Activated naive CD8-positive, alpha-beta T cell (primary cell): ENCODE measurements around the gene LOC101059915.
"Not testable (repeated sequence)": the region's sequence is repeated elsewhere in the genome, so short reads cannot be mapped to it uniquely, and the experiment has no call there.

Experiments
- H3K27ac Mint-ChIP-seq: one replicate; pipeline ENCODE4 v1.8.0; 2021; ENCODE audit warnings: mixed read lengths
- H3K27me3 Mint-ChIP-seq: one replicate; pipeline ENCODE4 v1.8.0; 2021; ENCODE audit warnings: mixed read lengths
- H3K36me3 Mint-ChIP-seq: one replicate; pipeline ENCODE4 v1.8.0; 2021; ENCODE audit warnings: mixed read lengths
- H3K4me1 Mint-ChIP-seq: one replicate; pipeline ENCODE4 v1.8.0; 2021; ENCODE audit warnings: low read depth, mixed read lengths
- H3K4me3 Mint-ChIP-seq: one replicate; pipeline ENCODE4 v1.8.0; 2021; ENCODE audit warnings: mild to moderate bottlenecking, mixed read lengths
- H3K9me3 Mint-ChIP-seq: one replicate; pipeline ENCODE4 v1.8.0; 2021; ENCODE audit warnings: low read depth, mixed read lengths

Gene LOC101059915

GRCh38 chrX:71660562-71661416, 6.6 kb upstream of the LOC101059915 start:
- no peak overlapping the region for H3K4me3 Mint-ChIP-seq
- H3K27ac Mint-ChIP-seq = no peak overlapping the region

GRCh38 chrX:71661919-71662318, 5.4 kb upstream of the LOC101059915 start:
- Mint-ChIP-seq H3K36me3 (no peaks in the 10 kb centered on the region), H3K9me3 (no peaks in the 10 kb centered on the region), H3K27ac (no peak overlapping the region), H3K27me3 (no peaks in the 10 kb centered on the region), H3K4me1 (peaks cover 18% of the 10 kb centered on the region), H3K4me3 (no peak overlapping the region)

More at GRCh38 chrX:71660562-71661416, 6.6 kb upstream of the LOC101059915 start:
- no peaks in the 10 kb centered on the region for H3K9me3 Mint-ChIP-seq
- H3K4me1 Mint-ChIP-seq = peaks cover 18% of the 10 kb centered on the region
- no peaks in the 10 kb centered on the region for H3K36me3 Mint-ChIP-seq
- H3K27me3 Mint-ChIP-seq = no peaks in the 10 kb centered on the region

GRCh38 chrX:71662654-71663053, 4.7 kb upstream of the LOC101059915 start:
- Mint-ChIP-seq H3K27ac (peak overlapping the region; percentile 70), H3K4me3 (peak overlapping the region; percentile 63), H3K4me1 (peaks cover 15% of the 10 kb centered on the region)
- not testable (repeated sequence) for H3K27me3 Mint-ChIP-seq, H3K36me3 Mint-ChIP-seq, H3K9me3 Mint-ChIP-seq

- H3K9me3 Mint-ChIP-seq, H3K27me3 Mint-ChIP-seq, H3K36me3 Mint-ChIP-seq: not testable (repeated sequence)
- peaks cover 15% of the 10 kb centered on the region for H3K4me1 Mint-ChIP-seq
- peak overlapping the region; percentile 52 for H3K4me3 Mint-ChIP-seq
- H3K27ac Mint-ChIP-seq = peak overlapping the region; percentile 70
These were observed 4.1 kb upstream of the LOC101059915 start for GRCh38 chrX:71663238-71663637.

DNA sequence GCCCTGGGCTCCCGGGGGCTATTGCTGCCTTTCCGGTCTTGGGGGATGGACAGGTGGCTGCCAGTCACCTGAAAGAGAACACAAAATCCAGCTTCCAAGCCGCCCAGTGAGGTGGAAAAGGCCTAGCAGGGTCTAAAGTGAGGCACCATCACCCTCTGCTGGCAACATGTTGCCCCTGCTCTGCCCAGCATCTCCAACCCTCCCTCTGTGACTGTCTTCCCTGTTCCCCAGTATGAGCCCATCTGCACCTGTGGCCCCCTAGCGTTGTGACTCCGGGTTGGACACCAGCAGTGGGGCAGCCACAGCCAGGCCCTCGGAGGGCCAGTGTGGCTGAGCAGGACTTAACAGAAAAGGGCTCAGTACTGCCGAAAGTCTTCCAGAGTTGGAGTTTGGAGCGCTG, 3.1 kb upstream of the LOC101059915 start:
- H3K27me3 Mint-ChIP-seq, H3K36me3 Mint-ChIP-seq, H3K9me3 Mint-ChIP-seq, H3K4me3 Mint-ChIP-seq, H3K27ac Mint-ChIP-seq: not testable (repeated sequence)
- peaks cover 15% of the 10 kb centered on the region for H3K4me1 Mint-ChIP-seq

DNA sequence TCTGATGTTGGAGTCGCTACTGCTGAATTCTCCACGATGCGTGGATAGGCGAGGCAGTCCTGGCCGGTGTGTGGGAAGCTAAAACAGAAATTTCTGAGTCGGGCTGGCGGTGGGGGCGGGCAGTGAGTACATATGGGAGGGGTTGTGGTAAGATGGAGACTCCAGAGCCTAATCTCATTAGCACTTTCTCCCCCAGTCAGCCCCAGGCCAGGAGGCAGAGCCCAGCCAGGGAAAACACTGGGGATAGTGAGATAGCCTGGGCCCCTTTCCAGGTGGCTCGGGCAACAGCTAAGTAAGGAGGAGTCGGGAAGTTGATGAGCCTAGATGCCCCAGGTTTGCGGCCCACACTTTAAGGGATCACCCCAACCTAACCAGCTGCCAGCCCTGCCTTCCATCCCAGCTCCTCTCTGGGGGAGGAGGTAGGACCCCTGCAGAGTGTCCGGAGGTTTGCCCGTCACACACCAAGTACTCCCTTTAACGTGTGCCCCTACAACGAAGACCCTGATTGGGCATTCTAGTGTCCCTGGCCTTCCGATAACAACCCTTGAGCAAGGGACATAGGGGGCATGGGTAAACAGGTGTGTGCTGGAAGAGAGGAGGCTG, 2.4 kb upstream of the LOC101059915 start:
- H3K9me3 Mint-ChIP-seq = no peaks in the 10 kb centered on the region

GRCh38 chrX:71665747-71666146, 1.6 kb upstream of the LOC101059915 start:
- no peak overlapping the region for H3K27ac Mint-ChIP-seq
- no peaks in the 10 kb centered on the region for H3K9me3 Mint-ChIP-seq
- no peak overlapping the region for H3K4me3 Mint-ChIP-seq
- H3K27me3 Mint-ChIP-seq = no peaks in the 10 kb centered on the region
- peaks cover 22% of the 10 kb centered on the region for H3K4me1 Mint-ChIP-seq
- H3K36me3 Mint-ChIP-seq = no peaks in the 10 kb centered on the region

More for the DNA sequence above, 2.4 kb upstream of the LOC101059915 start:
- H3K4me1 Mint-ChIP-seq = peaks cover 16% of the 10 kb centered on the region
- H3K27ac Mint-ChIP-seq = no peak overlapping the region
- H3K27me3 Mint-ChIP-seq = no peaks in the 10 kb centered on the region
- H3K4me3 Mint-ChIP-seq = no peak overlapping the region
- no peaks in the 10 kb centered on the region for H3K36me3 Mint-ChIP-seq

DNA sequence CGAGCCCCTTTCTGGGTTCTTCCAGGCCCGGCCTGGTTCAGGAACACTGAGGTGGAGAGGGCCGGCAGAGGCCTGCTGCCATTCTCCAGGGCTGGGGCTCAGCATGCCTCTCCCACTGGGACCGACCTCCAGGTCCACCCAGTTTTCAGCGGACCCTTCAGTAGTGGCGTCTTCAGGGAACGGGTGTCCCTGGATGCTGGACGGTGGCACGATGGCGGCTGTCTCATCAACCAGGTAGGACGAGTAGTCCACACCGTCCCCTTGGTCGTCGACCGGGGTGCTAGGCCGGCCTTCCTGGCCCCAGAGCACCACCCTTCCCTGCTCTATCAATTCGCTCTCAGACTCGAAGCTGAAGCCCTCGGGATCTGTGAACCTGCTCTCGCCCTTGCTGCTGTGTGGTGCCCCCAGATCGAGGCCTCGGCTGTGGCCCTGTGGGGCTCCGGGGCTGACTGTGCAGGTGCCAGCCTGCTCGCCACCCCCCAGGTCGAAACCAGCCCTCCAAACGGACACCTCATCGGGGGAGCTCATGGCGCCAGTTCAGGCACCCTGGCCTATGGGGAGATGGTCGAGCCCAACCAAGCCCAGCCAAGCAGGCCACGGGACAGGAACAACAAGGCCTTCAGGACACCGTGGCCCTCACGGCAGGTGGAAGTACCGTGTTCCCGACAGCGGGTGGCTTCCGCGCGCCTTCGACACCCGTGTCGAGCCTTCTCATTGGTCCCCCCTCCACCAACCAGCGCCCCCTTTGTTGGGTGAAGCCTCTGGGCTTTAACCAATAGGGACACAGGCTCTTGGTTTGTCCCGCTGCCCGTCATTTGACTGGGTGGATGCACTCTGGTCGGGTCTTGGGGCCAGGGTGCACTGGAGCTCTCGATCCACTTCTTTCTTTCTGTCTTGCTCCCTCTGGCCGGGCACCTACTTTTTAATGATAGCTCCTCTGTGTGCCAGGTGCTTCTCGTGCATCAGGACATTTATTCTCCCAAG, 814 bp upstream of the LOC101059915 start:
- Mint-ChIP-seq H3K36me3 (no peaks in the 10 kb centered on the region), H3K27me3 (no peaks in the 10 kb centered on the region), H3K27ac (no peak overlapping the region), H3K4me1 (peaks cover 30% of the 10 kb centered on the region), H3K9me3 (no peaks in the 10 kb centered on the region), H3K4me3 (no peak overlapping the region)

DNA sequence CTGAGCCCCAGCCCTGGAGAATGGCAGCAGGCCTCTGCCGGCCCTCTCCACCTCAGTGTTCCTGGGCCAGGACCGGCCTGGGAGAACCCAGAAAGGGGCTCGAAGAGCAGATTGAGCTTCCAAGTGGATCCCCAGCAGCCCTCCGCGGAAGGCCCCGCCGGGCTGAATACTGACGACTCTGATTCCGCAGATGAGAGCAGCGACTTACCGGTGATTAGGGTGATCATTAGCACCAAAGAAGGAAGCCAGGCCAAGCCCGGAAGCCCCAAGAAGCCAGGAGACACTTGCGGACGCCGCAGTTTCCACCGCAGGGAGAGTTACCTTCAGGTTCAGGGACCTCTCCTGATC, 876 bp downstream of the LOC101059915 start:
- no peaks in the 10 kb centered on the region for H3K27me3 Mint-ChIP-seq
- no peaks in the 10 kb centered on the region for H3K9me3 Mint-ChIP-seq
- H3K36me3 Mint-ChIP-seq = no peaks in the 10 kb centered on the region
- peaks cover 27% of the 10 kb centered on the region for H3K4me1 Mint-ChIP-seq
- H3K4me3 Mint-ChIP-seq = no peak overlapping the region
- H3K27ac Mint-ChIP-seq = no peak overlapping the region

DNA sequence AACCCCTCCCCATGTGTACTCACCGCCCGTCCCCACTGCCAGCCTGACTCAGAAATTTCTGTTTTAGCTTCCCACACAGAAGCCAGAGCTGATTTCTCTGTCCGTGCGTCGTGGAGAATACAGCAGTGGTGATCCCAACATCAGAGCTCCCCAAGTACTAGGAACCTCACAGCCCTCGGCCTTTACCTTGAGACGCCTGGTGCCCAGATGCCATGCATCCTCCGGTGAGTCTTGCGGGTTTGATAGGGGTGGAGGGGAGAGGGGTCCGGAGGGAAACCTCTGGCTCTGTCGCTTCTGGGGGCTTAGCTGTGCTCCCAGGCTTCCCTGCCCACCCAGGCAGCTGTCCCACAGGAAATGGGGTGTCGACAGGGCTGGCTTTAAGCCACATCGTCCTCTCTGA, 2.1 kb downstream of the LOC101059915 start:
- Mint-ChIP-seq H3K4me3 (no peak overlapping the region), H3K4me1 (peaks cover 20% of the 10 kb centered on the region), H3K36me3 (no peaks in the 10 kb centered on the region), H3K27ac (no peak overlapping the region), H3K9me3 (no peaks in the 10 kb centered on the region), H3K27me3 (no peaks in the 10 kb centered on the region)

DNA sequence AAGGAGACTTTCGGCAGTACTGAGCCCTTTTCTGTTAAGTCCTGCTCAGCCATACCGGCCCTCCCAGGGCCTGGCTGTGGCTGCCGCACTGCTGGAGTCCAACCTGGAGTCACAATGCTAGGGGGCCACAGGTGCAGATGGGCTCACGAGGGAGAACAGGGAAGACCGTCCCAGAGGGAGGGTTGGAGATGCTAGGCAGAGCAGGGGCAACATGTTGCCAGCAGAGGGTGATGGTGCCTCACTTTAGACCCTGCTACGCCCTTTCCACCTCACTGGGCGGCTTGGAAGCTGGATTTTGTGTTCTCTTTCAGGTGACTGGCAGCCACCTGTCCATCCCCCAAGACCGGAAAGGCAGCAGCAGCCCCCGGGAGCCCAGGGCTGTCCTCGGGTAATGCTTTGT, 2.6 kb downstream of the LOC101059915 start:
- not testable (repeated sequence) for H3K4me3 Mint-ChIP-seq, H3K27ac Mint-ChIP-seq, H3K36me3 Mint-ChIP-seq, H3K27me3 Mint-ChIP-seq, H3K9me3 Mint-ChIP-seq
- peaks cover 20% of the 10 kb centered on the region for H3K4me1 Mint-ChIP-seq

DNA sequence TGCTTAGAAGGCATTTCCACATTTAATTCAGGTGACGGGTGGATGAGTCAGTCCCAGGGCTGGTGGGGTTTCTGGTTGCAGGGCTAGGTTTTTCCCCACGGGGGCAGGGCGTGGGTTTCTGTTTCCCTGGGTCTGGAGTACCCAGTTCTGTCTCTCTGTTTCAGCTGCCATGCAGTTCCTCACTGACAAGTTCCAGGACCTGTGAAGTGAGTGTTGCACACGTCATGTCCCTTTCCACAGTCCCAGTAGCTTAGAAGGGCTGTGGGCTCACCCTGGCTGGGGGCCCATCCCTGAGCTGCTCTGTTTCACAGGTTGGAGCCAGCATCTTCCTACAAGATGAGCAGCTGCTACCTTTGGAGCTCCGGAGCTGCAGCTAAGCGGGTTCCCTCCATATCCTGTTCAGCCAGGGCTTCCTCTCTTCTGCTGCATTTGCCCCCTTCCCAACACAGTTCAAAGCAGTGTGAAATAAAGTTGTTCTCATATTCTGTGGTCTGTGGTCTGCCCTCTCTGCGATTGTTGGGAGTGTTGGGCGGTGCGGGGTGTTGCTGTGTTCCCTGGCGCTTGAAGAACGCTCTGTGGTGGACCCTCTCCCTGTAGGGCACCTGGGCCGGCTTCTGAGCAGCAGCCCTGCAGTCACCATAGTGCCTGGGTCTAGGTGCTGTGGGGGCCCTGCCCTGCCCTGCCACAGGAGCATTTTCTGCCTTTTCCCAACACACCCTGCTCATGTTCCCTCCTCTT, 3.9 kb downstream of the LOC101059915 start:
- Mint-ChIP-seq H3K9me3 (no peaks in the 10 kb centered on the region), H3K4me3 (peak overlapping the region; percentile 25), H3K27ac (no peak overlapping the region), H3K4me1 (peaks cover 20% of the 10 kb centered on the region), H3K27me3 (no peaks in the 10 kb centered on the region), H3K36me3 (no peaks in the 10 kb centered on the region)

- H3K4me1 Mint-ChIP-seq = peaks cover 20% of the 10 kb centered on the region
- H3K36me3 Mint-ChIP-seq = no peaks in the 10 kb centered on the region
- H3K27ac Mint-ChIP-seq = no peak overlapping the region
- peak overlapping the region; percentile 3 for H3K4me3 Mint-ChIP-seq
- H3K27me3 Mint-ChIP-seq = no peaks in the 10 kb centered on the region
- no peaks in the 10 kb centered on the region for H3K9me3 Mint-ChIP-seq
These were observed 4.6 kb downstream of the LOC101059915 start for GRCh38 chrX:71671938-71672337.

GRCh38 chrX:71675636-71676035, 8.3 kb downstream of the LOC101059915 start:
- not testable (repeated sequence) for H3K27ac Mint-ChIP-seq, H3K4me3 Mint-ChIP-seq, H3K9me3 Mint-ChIP-seq, H3K36me3 Mint-ChIP-seq, H3K27me3 Mint-ChIP-seq
- peaks cover 14% of the 10 kb centered on the region for H3K4me1 Mint-ChIP-seq
